Stimulated activated CD4-positive, alpha-beta T cell treated with anti-CD3 and anti-CD28 coated beads, TNF-alpha, amount 100 ng/mL, for 4 hours (primary cell): ENCODE measurements around the gene DGCR2.
"Not testable (repeated sequence)": the region's sequence is repeated elsewhere in the genome, so short reads cannot be mapped to it uniquely, and the experiment has no call there.

ENCODE experiments used
- DNase-seq, 3 experiments: peaks; one replicate each; pipeline ENCODE4 v3.0.0-alpha.2; 2020; ENCODE audit warnings: low read depth in 3 of 3

Gene DGCR2

DNA sequence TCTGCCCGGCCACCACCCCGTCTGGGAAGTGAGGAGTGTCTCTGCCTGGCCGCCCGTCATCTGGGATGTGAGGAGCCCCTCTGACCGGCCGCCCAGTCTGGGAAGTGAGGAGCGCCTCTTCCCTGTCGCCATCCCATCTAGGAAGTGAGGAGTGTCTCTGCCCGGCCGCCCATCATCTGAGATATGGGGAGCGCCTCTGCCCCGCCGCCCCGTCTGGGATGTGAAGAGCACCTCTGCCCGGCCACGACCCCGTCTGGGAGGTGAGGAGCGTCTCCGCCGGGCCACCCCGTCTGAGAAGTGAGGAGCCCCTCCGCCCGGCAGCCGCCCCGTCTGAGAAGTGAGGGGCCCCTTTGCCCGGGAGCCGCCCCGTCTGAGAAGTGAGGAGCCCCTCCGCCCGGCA, 38.1 kb downstream of the DGCR2 start:
- not testable (repeated sequence) for DNase-seq

DNA sequence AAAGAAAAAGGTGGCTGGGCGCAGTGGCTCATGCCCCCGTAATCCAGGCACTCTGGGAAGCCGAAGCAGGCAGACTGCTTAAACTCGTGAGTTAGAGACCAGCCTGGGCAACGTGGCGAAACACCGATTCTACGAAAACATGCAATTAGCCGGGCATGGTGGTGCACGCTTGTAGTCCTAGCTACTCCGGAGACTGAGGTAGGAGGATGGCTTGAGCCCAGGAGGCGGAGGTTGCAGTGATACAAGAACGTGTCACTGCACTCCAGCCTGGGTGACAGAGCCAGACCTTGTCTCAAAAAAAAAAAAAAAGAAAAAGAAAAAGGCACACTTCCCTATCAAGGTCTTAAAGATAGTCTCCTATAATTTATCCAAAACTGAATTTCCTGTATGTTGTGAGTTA, 39.4 kb downstream of the DGCR2 start:
- DNase-seq: no peak

DNA sequence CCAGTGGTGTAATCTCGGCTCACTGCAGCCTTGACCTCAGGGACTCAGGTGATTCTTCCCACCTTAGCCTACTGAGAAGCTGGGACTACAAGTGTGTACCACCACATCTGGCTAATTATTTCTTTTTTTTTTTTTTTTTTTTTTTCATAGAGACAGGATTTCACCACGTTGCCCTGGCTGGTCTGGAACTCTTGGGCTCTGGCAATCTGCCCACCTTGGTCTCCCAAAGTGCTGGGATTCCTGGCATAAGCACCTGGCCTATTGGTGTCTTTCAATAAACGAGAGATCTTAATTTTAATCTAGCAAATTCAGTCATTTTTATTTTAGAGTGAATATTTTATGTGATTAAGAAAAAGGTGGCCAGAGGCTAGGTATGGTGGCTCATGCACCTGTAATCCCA, 40.1 kb downstream of the DGCR2 start:
- no peak for DNase-seq

DNA sequence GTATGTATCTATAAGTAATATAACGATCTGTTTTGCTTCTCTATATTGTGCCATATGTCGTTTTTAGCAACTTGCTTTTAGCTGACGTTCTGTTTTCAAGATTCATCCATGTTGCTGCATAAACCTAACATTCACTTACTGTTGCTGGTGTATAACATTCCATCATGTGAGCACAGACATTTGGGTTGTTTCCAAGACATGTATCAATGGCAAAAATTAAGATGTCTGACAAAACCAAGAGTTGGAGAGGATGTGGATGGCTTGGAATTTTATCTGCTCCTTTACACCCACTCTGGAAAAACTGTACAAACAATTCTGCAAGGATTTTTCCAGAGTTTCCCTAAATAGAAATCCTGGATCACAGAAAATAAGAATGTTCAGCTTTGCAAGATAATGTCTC, 40.9 kb downstream of the DGCR2 start:
- DNase-seq: no peak

DNA sequence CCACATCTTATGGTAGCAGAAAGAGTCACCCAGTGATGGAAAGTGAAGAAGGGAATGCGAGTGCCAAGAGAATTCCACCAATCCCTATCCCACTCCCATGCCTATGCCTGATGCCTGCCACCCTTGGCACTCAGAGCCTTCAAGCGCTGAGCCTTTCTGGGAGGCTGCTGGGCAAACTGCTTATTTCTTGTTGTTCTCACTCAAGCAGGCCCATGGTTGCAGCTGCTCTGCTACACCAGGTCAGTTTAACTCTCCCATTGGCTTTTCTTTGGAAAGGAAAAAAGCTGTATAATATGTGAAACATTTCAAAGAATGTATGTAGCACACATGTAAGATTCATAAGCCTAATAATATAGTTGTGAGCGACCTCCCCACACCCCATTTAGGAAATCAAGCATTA, 41.4 kb downstream of the DGCR2 start:
- no peak for DNase-seq

DNA sequence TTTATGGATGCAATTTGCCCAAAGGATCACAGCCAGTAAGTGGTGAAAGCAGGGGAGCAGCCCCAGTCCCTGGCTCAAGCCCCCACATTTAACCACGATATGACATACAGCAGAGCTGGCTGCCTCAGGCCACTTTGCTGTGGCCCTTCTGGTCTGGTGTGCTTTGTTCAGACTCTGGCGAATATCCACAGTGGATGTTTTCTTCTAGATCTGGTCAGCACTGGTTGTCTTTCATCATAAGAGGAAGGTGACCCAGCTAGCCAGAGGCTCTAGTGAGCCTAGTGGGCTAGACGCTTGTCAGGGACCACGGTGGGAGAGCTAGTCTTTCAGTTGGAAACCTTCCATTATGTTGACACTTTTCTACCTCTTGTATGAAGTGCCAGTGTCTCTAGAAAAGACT, 42.5 kb downstream of the DGCR2 start:
- DNase-seq: no peak

DNA sequence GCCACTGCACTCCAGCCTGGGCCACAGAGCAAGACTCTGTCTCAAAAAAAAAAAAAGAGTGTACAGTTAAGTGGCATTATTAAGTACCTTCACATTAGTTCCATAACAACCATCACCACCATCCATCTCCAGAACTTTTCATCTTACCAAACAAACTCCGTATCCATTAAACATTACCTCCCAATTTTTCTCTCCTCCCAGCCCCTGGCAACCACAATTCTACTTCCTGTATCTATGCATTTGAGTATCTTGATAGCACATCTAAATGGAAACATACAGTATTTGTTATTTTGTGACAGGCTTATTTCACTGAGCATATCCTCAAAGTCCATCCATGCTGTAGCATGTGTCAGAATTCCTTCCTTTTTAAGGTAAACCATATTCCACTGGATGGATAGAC, 46.8 kb downstream of the DGCR2 start:
- no peak for DNase-seq

DNA sequence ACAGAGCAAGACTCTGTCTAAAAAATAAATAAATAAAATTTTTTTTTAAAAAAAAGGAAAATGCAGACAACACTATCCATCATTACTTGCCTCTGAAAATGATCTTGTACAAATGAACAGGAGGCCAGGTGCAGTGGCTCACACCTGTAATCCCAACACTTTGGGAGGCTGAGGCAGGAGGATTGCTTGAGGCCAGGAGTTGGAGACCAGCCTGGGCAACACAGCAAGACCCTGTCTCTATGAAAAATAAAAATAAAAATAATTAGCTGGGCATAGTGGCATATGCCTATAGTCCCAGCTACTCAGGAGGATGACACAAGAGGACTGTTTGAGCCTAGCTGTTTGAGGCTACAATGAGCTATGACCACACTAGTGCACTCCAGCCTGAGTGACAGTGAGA, 49.4 kb downstream of the DGCR2 start:
- not testable (repeated sequence) for DNase-seq

DNA sequence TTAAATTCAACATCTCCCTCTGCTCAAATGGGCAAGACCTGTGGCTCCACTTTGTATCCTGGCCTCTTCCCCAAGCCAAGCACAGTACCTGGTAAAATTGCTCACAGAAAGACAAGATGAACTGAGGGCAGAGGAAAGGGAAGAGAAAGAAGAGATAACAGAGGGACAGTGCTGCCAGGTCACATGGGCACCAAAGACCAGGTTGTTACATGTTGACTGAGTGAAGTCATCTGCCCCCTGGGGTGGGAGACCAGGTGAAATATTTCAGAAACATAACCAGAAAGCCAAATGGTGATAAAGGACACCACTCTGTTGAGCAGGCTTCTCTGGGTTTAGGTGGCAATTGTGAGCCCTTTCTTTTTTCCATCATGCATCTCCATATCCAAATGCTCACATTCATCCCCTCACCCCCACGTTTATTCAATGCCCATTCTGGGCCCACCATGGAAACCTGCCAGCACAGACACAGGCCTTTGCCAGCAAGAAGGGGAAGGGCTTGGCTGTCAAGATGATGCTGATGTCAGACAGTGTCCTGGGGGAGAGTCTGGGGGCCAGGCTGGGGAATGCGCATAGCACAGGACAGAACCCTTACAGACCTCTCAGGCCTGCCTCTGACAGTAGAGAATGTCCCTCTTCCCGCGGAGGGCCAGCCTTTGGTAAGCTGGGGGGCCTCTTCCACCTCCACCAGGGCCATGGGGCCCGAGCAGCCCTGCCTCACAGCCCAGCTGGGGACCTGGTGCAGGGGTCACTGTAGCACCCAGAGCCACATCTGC, 51.6 kb downstream of the DGCR2 start:
- no peak for DNase-seq

DNA sequence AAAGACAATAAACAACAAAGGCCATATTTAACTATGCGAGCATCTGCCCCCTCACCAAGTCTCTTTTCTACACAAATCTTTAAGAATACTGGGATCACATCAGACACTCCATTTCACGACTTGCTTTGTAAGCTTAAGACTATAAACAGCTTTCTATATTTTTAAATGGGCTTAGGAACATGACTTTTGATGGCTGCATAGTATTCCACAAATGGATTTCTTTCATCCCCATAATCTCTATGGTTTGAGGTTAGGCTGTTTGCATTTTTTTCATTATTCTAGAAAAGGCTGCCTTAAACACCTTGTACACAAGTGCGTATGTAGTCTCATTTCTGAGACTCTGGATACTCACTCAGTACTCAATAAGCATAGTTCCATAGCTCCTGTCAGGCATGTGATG, 52.8 kb downstream of the DGCR2 start:
- DNase-seq: no peak

DNA sequence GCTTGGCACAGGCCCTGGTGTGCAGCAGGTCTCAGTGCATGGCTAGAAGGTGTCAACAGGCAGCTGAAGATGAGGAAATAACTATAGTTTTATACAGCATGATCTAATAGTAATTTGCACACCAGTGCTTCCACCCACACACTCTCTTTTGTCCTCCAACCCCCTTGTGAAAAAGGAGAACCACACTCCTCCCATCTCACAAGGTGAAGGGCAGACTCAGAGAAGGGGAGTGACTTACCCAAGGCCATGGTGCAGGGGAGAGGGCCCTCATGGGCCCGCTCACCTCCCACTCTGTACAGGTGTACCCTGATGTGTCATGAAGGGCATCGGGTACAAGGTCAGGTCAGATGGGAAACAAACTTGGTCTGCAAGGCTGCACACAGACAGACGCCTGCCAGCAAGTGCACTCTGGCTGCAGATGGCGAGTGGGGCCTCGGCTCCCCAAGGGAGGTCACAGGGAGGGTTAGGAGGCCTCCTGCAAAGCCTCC, 53.4 kb downstream of the DGCR2 start:
- DNase-seq: no peak

DNA sequence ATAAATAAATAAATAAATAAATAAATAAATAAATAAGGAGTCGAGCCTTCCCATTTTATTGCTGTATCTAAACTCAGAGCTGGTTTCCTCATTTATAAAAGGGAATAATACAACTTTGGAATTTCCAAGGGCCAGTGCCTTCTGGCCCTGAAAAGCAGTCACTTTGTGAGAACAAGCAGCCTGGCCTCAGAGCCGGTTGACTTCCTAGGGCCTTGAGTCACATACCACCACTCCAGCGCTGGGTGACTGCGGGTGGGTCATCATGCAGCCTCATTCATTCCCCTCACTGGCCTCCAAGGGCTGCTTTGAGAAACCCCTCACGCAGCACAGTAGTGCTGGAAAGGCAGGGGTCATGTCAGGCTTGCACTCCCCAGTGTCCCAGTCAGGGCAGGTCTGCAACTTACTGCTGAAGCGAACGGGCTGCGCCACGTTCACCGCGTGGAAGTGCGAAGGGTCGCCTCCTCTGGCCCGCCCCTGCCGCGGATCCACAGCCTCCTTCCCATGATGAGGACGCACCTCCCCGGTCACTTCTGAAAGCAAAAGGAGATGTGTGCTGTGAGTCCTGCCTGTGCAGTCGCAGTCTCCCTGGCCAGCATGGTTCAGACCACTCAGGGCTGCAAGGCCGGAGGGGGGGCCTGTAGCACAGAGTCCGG, 54.4 kb downstream of the DGCR2 start:
- DNase-seq: no peak

DNA sequence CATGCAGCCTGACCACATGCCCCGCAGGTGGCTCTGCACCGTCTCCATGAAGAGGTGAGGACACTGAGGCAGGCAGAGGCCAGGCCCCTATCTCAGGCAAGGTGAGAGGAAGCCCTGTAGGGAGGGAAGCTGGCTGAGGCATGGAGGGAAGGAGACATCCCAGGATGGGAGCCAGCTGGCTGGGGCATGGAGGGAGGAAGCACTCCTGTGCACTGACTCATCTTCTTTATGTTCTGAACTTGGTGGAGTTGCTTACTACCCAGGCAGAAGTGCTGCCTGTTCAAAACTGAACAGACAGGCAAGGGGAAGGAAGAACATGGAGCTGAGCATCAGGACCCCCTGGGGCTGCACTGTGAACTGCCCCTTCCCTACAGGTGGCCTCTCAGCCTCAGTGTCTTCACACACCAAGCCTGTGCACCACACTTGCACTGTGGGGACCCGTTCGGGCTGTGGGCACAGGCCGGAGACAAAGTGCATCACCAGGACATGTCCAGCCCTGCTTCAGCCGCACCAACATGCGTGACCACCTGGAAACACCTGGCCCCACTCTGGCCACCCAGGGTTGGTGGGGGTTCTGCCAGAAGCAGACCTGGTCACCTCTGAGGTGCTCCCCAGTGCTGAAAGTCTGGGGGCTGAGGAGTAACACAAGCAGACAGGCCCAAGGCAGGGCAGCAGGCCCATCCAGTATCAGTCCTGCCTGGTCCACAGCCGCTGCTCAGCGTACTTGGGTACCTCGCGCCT, 55.5 kb downstream of the DGCR2 start:
- no peak for DNase-seq

DNA sequence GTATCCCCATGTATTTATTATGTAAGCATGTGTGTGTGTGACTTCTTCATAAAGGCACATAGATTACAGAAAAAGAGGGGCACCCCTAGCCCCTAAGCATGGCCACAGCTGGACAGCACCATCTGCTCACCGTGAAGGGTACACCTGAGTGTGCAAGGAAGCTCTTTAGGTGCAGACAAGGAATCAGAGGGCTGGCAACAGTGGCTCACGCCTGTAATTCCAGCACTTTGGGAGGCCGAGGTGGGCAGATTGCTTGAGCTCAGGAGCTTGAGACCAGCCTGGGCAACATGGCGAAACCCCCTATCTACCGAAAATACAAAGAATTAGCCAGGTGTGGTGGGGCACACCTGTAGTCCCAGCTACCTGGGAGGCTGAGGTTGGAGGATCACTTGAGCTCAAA, 56.3 kb downstream of the DGCR2 start:
- no peak for DNase-seq

DNA sequence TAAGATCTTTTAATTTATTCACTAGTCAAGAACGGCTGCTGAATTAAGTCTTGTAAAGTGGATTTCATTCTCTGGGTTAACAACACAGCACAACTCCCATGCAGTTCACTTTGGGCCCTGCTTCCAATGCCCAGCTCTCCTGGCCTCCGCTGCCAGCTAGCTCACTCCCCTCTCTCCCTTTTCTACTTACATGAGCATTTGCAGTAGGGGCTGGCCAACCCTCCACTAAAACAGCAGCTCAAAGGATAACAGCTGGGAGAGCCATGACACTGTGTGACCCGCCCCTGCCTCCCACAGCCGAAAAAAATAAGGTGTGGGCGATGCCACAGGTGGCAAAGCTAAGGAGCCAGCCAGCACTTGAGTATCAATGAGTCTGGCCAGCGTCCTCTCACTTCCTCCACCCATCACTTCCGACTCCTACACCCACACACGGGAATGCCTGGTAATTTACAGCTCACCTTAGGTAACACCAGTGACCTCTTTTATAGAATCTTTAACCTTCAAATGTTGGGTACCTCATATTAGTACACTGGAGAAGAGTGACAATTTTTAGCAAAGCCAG, 56.8 kb downstream of the DGCR2 start:
- no peak for DNase-seq

DNA sequence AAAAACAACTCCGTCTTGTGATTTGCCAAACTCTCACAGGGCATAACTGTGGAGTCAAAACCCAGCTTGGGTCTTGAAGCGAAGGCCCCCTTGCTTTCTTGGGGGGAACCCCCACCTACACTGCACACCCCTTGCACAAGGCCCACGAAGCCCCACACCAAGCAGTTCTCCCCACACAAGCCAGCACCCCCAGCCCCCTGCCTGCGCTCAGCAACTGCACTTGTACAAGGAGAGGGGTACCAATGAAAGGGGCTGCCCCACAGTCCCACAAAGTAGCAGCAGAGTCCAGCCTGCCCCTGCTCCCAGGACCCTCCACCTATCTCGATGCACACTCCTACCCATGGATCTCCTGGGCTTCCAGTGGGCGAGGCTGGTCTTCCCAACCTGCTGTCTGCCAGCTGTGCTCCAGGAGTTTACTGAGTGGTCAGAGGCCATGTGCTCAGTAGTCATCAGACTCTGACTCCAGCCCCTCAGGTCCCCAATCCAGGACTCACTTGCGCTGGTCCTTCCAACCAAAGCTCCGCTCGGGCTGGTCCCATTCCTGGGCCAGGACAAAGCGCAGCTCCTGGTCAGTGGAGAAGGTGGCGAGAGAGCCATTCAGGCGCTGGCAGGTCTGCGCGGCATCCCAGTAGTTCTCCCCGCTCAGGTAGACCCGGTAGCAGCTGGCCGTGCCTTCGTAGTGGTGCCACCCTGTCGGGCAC, 57.7 kb downstream of the DGCR2 start:
- DNase-seq: no peak

DNA sequence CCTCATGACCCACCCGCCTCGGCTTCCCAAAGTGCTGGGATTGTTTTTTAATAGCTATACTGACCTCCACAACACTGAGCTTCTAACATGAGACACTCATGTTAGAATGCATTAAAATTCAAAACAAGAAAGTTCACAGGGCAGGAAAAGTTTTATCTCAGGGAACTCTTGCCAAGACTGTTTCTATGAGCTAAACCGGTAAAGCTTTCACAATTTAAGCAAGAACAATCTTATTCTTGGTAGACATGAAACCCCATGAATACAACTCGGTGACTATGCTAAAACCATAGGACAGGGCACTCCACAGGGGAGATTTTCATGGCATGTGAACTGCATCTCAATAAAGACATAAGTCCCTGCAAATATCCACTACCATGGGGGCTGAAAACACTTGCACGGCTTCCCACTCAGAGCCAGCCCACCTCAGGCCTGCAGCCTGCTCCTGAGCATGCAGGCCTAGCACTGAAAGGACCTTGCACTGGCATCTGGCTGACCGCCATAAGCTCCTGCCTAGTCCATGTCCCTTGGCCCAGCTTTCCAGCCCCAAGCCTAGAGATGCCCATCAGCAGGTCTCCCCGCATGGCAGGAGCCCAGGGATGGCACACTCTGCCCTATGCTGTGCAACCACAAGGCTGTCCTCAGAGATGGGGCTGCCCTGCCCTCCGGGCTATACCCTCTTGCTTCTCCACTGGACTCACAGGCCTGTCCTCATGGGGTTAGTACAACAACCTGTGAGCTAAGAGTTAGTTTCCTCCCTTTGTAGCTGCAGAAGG, 58.4 kb downstream of the DGCR2 start:
- DNase-seq: no peak

DNA sequence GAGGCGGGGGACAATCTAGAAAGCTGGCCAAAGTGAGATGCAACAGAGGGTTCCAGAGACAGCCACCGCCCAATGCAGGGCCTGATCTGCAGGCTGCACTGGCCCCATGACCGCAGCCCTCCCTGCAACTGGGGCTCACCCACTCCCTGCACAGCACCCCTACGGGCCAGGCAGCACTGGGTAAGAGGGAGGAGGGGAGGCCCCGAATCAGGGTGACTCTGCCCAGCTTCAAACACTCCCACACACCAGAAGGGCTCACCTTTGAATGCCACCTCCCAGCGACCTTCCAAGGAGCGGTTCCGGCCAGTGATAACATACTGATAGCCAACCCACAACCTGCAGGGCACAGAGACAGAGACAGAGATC, 59.3 kb downstream of the DGCR2 start:
- no peak for DNase-seq

DNA sequence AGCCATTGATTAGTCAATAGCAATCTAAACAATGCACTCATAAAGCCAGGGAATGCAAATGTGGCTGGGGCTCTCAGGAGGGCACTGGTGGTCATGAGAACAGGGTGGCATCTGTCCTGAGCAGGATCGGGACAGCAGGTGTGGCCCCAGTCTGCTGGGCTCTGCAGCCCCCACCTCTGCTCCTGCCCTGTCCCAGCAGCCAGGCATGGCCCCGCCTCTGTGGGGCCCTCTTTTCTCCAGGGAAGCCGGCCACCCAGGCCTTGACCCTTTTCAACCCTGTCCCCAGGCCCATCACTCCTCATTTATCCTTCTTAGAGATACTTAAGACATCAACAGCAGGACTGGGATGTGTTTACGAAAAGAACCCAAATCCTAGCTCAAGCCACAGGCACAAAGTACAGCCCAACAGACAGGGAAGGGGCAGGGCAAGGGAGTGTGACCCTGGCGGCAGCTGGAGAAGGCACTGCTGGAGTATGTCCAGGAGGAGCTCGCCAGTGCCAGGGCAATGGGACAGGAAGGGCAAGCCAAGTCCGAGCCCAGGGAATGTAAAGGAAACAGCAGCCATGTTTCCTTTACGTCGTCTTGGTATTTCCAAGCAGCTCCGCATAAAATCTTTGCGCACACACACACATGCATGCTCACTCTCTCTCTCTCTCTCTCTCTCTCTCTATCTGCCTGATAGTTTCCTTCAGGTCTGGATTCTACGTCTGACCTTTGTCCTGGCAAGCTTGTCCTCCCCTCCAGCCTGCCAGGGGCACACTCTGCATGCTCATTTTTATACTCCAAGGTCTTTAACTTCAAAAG, 59.9 kb downstream of the DGCR2 start:
- DNase-seq: no peak

DNA sequence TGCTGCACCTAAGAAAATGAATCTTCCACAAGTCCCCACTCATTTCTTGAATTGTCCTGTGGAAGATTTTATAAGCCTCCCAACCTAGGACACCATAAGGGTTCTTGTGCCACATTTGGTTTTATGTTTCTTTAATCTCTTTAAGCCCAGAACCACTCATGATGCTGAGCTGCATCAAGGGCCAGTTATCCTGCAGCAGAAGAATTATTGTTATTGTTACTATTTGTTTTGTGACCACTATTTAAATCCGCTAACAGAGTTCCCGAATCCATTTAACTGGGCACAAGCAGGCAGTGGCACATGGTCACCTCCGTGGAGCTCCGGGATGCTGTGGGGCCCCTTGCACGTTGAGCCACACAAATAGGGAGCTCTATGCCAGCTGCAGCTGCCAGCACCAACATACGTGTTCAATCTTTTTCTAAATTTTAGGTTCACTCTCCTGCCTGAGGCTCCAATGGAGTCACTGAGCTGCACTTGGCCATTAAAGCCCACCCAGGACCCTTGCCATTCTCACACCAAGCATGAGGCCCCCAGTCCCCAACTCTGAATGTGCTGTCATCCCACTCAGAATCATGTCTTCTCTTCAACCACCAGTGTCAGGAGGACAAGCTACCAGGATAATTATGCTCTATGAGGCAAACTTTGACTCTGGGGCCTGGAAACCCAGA, 60.6 kb downstream of the DGCR2 start:
- no peak for DNase-seq
